Gastrocnemius medialis (tissue), 4 donors: ENCODE data around the gene ENKD1. TPM values are rescaled to one million over a fixed set of nuclear protein-coding genes. Genes with fewer than 3 reads are reported as not detected.
A peak's percentile ranks its signal among the peaks of the same experiment; 100 is the strongest.

Experiments used
- ATAC-seq, 2 donors: fragments of 150-250 bp; one replicate each; pipeline ENCODE4 v1.9.1; 2016
- DNase-seq, 2 donors: peaks; one replicate each; pipeline ENCODE4 v3.0.0-alpha.2; 2019
- H3K27ac ChIP-seq, 4 donors: fragments of 200-600 bp; sonication (generic); 1 replicate in 1 of 4; 2 replicates in 3 of 4; pipeline ENCODE4 v1.5.1; 2016 to 2018; ENCODE audit warnings: mild to moderate bottlenecking in 2 of 4, moderate library complexity in 1 of 4
- H3K27me3 ChIP-seq, 3 donors: fragments of 200-600 bp; sonication (generic) in 2 of 3; 1 replicate in 1 of 3; 2 replicates in 2 of 3; pipeline versions ENCODE4 v1.5.1 to v1.6.0; 2016 to 2019; ENCODE audit warnings: mild to moderate bottlenecking in 1 of 3, moderate library complexity in 1 of 3
- H3K36me3 ChIP-seq, 2 donors: fragments of 200-600 bp; sonication (generic) in 1 of 2; one replicate each; pipeline ENCODE4 v1.5.1; 2017 to 2018
- H3K4me1 ChIP-seq, 2 donors: fragments of 200-600 bp; sonication (generic) in 1 of 2; one replicate each; pipeline ENCODE4 v1.5.1; 2016 to 2017; ENCODE audit warnings: mild to moderate bottlenecking in 2 of 2
- H3K4me3 ChIP-seq, 4 donors: fragments of 200-600 bp; sonication (generic) in 3 of 4; 1 replicate in 1 of 4; 2 replicates in 3 of 4; pipeline ENCODE4 v1.5.1; 2016 to 2019; ENCODE audit warnings: mild to moderate bottlenecking in 2 of 4
- H3K9me3 ChIP-seq, 3 donors: fragments of 200-600 bp; sonication (generic) in 2 of 3; 1 replicate in 1 of 3; 2 replicates in 2 of 3; pipeline ENCODE4 v1.5.1; 2016 to 2019
- POLR2A ChIP-seq, 2 donors: fragments of 450-650 bp; IDR thresholded peaks; one replicate each; pipeline ENCODE4 v1.6.1; 2017; ENCODE audit warnings: antibody characterized with exemption in 2 of 2, mild to moderate bottlenecking in 2 of 2, moderate library complexity in 2 of 2
- in situ Hi-C, 4 donors: fragments of 200-750 bp; cut with MboI; loops; one replicate each; pipeline versions ENCODE4 v1.15.0 to v1.8.0; 2017; ENCODE audit warnings: low sequenced_read_pairs in 4 of 4
- intact Hi-C: fragments of 100-400 bp; cut with DNase I; formaldehyde crosslinking; loops from one replicate; pipeline ENCODE4 v1.15.1; 2023; ENCODE audit warnings: low total_unique reads
- total RNA-seq, 4 donors: library from RNA; depleted of rRNA; stranded (reverse); fragments of >200 nt; gene quantifications; one replicate each; pipeline versions ENCODE4 v1.1.0 to v1.2.3, GENCODE V29; 2016
- TF ChIP-seq, protein P1 (sequence below), 5 experiments: fragments of 450-650 bp in 3 of 5; fragments of 200-600 bp in 2 of 5; sonication (generic) in 2 of 5; IDR thresholded peaks in 4 of 5; conservative IDR thresholded peaks in 1 of 5; 1 replicate in 4 of 5; 2 replicates in 1 of 5; pipeline ENCODE4 v1.5.1; 2016 to 2019; ENCODE audit warnings: antibody characterized with exemption in 5 of 5, mild to moderate bottlenecking in 3 of 5, moderate library complexity in 3 of 5

The ENKD1 gene
- total RNA-seq, 4 donors from 2014 or later, result 8.1 to 14.2 (median 11.2) TPM

DNA sequence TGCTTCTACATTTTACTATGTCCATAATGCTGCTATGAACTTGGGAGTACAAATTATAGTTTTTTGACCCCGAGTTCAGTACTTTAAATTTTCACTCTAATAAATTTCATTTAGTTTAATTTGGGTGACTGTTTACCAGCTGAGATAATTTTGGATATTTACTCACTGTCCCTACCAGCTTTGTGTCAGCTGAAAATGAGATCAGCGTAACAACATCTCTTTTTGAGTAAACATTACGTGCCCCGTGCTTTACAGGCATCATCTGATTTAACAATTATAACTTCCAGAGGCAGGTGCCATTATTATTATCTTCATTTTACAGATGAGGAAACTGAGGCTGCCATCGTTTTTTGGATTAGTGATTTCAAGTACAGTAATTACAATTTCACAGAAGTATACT lies 37.6 kb upstream of the ENKD1 start:
- no peak for TF ChIP-seq POLR2A (IDR thresholded peaks at IDR 0.05)
- TF ChIP-seq, protein P1, sequence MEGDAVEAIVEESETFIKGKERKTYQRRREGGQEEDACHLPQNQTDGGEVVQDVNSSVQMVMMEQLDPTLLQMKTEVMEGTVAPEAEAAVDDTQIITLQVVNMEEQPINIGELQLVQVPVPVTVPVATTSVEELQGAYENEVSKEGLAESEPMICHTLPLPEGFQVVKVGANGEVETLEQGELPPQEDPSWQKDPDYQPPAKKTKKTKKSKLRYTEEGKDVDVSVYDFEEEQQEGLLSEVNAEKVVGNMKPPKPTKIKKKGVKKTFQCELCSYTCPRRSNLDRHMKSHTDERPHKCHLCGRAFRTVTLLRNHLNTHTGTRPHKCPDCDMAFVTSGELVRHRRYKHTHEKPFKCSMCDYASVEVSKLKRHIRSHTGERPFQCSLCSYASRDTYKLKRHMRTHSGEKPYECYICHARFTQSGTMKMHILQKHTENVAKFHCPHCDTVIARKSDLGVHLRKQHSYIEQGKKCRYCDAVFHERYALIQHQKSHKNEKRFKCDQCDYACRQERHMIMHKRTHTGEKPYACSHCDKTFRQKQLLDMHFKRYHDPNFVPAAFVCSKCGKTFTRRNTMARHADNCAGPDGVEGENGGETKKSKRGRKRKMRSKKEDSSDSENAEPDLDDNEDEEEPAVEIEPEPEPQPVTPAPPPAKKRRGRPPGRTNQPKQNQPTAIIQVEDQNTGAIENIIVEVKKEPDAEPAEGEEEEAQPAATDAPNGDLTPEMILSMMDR (IDR thresholded peaks at IDR 0.05 in 4 of 5, conservative IDR thresholded peaks at IDR 0.05 in 1 of 5), result no peak
- ATAC-seq (peak; percentile 54 to 77), DNase-seq (no peak)
- intact Hi-C loops (no loop called here), in situ Hi-C loops (no loop called here)
- Histone ChIP-seq H3K36me3 (no peaks in the 10 kb centered on the region), H3K9me3 (no peaks in the 10 kb centered on the region), H3K4me3 (no peak overlapping the region), H3K27me3 (no peaks in the 10 kb centered on the region), H3K4me1 (peaks cover 42 to 55% of the 10 kb centered on the region in 2 donors), H3K27ac (peak overlapping the region; percentile 35 to 76 (median 50))

DNA sequence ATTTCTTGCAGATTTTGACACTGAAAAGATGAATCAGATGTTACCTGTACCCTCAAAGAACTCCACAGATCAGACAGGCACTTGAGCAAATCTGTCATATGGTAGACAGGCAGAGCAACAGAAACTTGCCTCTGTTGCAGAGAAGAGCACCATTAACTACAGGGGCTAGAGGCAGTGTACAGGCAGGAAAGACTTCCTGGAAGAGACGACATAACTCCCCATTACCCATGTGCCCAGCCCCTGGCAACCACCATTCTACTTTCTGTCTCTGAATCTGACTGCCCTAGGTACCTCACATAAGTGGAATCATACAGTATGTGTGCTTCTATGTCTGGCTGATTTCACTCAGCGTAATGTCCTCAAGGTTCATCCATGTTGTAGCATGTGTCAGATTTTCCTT lies 37.1 kb upstream of the ENKD1 start:
- no peak for DNase-seq
- Histone ChIP-seq H3K27me3 (no peaks in the 10 kb centered on the region), H3K9me3 (no peaks in the 10 kb centered on the region), H3K4me3 (no peak overlapping the region), H3K36me3 (no peaks in the 10 kb centered on the region), H3K27ac (peak overlapping the region; percentile 35 to 76 (median 50)), H3K4me1 (peaks cover 37 to 50% of the 10 kb centered on the region in 2 donors)
- no peak for ATAC-seq
- intact Hi-C loops (no loop called here), in situ Hi-C loops (no loop called here)
- TF ChIP-seq POLR2A (IDR thresholded peaks at IDR 0.05), result no peak
- TF ChIP-seq, protein P1 (IDR thresholded peaks at IDR 0.05 in 4 of 5, conservative IDR thresholded peaks at IDR 0.05 in 1 of 5), result no peak

DNA sequence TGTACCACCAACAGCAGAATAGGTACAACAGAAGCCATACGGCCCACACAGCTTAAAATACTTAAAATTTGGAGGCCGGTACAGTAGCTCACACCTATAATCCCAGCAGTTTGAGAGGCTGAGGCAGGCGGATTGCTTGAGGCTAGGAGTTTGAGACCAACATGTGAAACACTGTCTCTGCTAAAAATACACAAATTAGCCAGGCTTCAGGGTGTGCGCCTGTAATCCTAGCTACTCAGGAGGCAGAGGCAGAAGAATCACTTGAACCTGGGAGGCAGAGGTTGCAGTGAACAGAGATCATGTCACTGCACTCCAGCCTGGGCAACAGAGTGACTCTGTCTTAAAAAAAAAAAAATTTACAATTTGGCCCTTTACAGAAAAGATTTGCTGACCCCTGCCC lies 35.6 kb upstream of the ENKD1 start:
- peak overlapping the region; percentile 13 to 76 (median 50) for H3K27ac ChIP-seq
- H3K4me1 ChIP-seq, result peaks cover 26 to 35% of the 10 kb centered on the region in 2 donors
- H3K36me3 ChIP-seq, result no peaks in the 10 kb centered on the region
- in situ Hi-C loops (no loop called here), intact Hi-C loops (no loop called here)
- H3K27me3 ChIP-seq, result no peaks in the 10 kb centered on the region
- H3K4me3 ChIP-seq, result no peak overlapping the region
- no peaks in the 10 kb centered on the region for H3K9me3 ChIP-seq
- ATAC-seq (peak; percentile 41 to 58), DNase-seq (peak in 1 of 2 donors; percentile 20)
- peak; percentile 11 to 47 for TF ChIP-seq POLR2A (IDR thresholded peaks at IDR 0.05)
- TF ChIP-seq, protein P1 (IDR thresholded peaks at IDR 0.05 in 4 of 5, conservative IDR thresholded peaks at IDR 0.05 in 1 of 5), result no peak

DNA sequence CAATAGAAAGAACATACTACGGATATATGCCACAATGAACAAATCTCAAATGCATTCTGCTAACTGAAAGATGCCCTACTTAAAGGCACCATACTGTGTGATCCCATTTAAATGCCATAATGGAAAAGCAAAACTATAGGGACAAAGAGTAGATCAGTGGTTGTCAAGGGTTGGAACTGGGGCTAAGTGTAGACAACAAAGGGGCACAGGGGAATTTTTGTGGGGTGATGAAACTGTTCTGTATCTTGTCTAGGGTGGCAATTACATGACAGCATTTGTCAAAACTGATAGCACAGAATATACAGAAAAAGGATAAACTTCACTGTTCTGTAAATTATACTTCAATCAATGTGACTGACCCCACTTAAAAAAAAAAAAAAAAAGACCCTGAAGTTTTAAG lies 34.9 kb upstream of the ENKD1 start:
- no peaks in the 10 kb centered on the region for H3K9me3 ChIP-seq
- peak overlapping the region in 2 of 4 donors; percentile 51 to 76 for H3K27ac ChIP-seq
- no peaks in the 10 kb centered on the region for H3K36me3 ChIP-seq
- DNase-seq (no peak), ATAC-seq (no peak)
- peaks cover 26 to 34% of the 10 kb centered on the region in 2 donors for H3K4me1 ChIP-seq
- H3K27me3 ChIP-seq, result no peaks in the 10 kb centered on the region
- in situ Hi-C loops (no loop called here), intact Hi-C loops (no loop called here)
- no peak overlapping the region for H3K4me3 ChIP-seq
- TF ChIP-seq POLR2A (IDR thresholded peaks at IDR 0.05), result no peak
- TF ChIP-seq, protein P1 (IDR thresholded peaks at IDR 0.05 in 4 of 5, conservative IDR thresholded peaks at IDR 0.05 in 1 of 5), result no peak

DNA sequence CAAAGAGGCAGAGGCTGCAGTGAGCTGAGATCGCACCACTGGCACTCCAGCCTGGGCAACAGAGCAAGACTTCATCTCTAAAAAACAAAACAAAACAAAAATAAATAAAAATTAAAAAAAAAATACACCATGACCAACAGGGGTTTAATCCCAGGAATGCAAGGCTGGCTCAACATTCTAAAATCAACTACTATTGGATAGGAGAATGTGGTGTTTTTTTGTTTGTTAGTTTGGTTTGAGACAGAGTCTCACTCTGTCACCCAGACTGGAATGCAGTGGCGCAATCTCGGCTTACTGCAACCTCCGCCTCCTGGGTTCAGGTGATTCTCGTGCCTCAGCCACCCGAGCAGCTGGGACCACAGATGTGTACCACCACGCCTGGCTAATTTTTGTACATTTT lies 32.7 kb upstream of the ENKD1 start:
- intact Hi-C loops (no loop called here), in situ Hi-C loops (loop anchor here in 1 of 4 donors (25.0 kb wide), 1 partner anchor 338 kb away; no protein-coding TSS in a partner anchor)
- no peak for DNase-seq
- H3K27me3 ChIP-seq, result no peaks in the 10 kb centered on the region
- TF ChIP-seq, protein P1 (IDR thresholded peaks at IDR 0.05 in 4 of 5, conservative IDR thresholded peaks at IDR 0.05 in 1 of 5), result no peak
- no peak for TF ChIP-seq POLR2A (IDR thresholded peaks at IDR 0.05)
- no peaks in the 10 kb centered on the region for H3K36me3 ChIP-seq
- no peaks in the 10 kb centered on the region for H3K9me3 ChIP-seq
- H3K4me1 ChIP-seq, result peaks cover 15 to 23% of the 10 kb centered on the region in 2 donors
- no peak overlapping the region for H3K4me3 ChIP-seq
- no peak overlapping the region for H3K27ac ChIP-seq
- no peak for ATAC-seq
